GM19238 (cell line): ENCODE measurements around the gene NPW.

Experiments
- DNase-seq: peaks from one replicate; pipeline ENCODE4 v3.0.0; 2011; ENCODE audit warnings: low spot score; ENCODE audit not compliant: insufficient read length

The NPW gene

DNA sequence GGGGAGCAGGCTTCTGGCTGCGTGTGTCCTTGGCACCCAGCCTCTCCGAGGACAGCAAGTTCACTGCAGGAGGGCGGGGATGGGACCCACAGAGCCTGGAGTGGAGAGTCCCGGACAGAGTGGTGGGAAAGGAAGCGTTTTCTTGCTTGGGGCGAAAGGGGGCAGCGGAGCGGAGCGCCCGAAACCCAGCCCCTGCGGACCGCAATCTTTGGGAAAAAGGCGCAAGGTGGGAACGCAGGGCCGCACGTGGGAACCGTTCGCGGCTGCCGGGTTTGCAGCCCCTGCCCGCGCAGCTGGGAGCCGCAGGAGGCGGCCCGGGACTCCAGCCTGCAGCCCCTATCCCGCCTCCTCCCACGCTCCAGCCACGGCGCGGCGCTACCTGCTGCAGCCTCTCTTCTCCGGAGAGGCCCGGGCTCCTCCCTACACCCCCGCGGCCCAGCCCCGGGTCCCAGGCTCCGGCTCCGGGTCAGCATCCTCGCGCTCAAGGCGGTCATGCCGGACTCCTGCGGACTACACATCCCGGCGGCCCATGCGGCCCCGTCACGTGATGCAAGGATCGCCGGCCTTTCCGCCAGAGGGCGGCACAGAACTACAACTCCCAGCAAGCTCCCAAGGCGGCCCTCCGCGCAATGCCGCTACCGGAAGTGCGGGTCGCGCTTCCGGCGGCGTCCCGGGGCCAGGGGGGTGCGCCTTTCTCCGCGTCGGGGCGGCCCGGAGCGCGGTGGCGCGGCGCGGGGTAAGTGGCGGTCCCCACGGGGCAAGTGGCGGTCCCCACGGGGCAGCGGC is 27.9 kb downstream of the NPW start, which contains the start of the genes NTHL1 and TSC2:
Gene NTHL1, minus strand, starts transcription at position 505 of the 786 bp plus-strand sequence. Its CDS starts 11 bp downstream, at position 494.
Gene TSC2, plus strand, starts transcription at position 656 of the 786 bp plus-strand sequence. CDS start 631 bp downstream, outside the sequence.
- DNase-seq = peak; percentile 100

DNA sequence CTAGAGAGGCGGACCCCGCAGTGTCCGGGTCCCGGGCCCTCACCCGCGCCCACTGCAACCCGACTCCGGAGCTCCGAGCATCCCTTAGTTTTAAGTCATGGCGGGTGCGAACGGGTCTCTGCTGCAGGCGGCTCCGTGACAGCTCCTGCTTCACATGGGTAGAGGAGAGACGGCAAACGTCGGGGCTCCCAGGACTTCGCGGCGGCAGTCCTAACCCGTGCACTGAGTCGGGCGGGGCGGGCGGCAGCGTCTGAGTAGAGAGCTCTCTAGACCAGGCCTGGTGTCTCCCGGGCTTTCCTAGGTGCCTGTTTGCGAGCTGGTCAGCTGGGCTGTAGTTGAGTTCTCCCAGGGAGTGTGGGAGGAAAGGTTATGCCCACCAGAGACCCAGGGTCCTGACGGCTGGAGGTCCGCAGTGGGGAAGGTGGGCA is 28.5 kb downstream of the NPW start:
- DNase-seq = no peak

DNA sequence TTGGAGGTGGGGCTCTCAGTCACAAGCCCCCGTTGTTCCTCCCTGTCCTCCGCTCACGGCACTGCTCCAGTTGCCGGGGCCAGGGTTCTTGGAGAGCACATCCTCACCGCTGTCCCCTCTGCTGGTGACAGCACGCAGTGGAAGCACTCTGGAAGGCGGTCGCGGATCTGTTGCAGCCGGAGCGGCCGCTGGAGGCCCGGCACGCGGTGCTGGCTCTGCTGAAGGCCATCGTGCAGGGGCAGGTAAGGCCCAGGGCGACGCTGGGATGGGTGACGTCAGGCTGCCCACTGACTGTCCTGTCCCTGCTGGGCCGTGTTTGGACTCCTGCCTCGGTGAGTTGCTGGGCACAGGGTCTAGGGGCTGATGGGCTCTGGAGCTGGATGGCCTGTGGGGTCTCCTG is 33.6 kb downstream of the NPW start:
- DNase-seq = no peak

DNA sequence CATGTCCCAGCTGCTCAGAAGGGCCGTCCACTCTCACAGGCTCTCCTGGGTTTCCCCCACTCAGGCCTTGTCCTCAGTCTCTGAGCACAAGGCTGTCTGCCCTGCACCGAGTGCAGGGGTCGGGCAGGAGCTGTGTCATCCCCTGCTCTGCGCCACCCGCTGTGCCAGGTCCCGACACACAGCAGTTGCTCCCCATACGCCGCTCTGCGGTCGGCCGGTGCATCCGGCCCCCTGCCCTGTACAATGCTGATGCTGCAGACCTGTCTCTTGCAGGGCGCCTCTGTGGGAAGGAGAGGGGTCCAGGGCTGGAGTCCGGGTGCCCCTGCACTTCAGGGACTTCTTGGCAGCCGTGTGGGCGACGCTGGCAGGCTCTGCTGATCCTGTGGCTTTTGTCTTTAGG is 34.3 kb downstream of the NPW start:
- no peak for DNase-seq

DNA sequence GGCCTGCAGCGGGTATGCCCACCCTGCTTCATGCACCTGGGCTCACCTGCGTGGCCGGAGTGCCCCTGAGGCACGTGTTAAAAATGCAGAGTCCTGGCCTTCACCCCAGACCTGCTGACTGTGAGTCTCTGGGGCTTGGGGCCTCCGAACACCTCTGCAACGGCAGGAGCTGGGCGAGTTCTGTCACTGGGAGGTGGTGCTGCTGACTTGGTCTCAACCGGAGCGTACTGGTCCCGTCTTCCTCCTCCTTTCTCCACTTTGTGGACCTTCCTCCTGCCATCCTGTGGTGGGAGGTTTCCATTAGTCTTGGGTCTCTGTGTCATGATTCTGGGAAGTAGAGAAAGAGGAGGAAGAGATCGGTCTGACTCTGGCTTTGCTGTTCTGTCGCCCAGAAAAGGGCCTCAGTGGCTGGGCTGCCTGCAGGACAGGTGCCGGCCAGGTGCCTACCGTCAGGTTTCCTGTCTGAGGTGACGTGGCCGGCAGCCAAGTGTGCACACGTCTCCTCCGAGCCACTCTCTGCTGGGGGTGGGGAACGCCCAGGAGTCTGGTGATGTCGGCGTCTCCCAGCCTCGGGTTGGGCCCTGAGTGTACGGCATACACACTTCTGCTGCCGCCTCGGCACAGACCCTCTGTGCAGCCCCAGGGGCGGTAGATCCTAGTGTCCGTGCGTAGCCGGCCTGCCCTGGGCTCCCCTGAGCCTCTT is 35.1 kb downstream of the NPW start:
- no peak for DNase-seq

DNA sequence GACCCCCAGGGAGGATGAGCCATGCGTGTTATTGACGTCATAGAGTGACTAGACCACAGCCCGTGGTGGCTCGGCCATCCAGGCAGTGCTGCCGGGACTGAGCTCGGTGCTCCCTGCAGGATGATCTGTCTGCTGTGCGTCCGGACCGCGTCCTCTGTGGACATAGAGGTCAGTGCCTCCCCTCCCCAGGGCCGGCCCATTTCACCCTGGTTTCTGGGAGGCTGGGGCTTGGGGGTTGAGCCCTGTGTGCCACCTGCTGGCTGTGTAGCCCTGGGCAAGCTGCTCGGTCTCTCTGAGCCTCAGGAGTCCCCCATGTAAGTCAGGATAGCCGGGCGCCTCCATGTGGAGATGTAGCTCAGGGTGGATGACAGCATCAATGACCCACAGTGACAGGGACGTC is 36.5 kb downstream of the NPW start:
- no peak for DNase-seq

DNA sequence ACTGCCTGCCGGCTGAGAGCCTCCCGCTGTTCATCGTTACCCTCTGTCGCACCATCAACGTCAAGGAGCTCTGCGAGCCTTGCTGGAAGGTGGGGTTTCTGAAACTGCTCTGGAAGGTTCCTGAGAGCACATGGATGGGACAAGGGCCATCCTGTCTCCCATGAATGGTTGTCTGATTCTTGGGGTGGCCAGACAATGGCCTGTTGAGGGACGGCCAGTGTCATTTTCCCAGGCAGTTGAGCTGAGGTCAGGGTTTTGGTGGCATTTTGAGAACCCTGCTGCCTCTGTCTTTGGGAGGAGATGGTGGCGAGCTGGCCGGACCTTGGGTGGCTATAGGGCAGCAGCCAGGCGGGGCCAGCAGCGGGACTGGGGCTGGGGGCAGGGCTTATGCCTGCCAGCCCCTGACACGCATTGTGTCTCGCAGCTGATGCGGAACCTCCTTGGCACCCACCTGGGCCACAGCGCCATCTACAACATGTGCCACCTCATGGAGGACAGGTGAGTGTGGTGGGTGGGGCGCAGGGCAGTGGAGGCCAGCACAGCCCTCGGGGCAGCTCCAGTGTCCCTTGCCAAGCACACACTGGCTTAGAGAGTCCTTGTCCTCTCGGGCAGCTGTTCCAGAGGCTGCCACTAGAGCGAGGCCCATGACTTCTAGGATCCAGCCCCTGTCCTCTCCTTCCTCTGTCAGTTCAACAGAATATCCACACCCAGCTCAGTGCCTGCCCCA is 37.3 kb downstream of the NPW start:
- no peak for DNase-seq

DNA sequence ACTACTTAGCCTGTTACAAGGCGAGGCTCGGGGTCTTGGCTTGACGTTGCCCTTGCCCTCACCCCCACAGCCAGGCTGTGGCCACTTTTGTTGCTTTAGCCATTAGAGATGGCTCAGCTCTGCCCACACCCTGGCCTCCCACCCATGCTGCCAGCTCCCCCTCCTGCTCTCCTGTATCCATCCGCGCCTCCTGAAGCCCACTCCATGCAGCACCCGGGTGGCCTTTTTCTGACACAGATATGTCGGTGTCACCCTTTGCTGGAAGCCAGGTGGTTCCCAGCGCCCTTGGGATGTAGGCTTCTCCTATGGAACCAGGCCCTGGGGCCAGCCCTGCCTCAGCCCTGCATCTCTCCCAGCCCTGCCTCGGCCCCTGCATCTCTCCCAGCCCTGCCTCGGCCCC is 37.9 kb downstream of the NPW start:
- no peak for DNase-seq

DNA sequence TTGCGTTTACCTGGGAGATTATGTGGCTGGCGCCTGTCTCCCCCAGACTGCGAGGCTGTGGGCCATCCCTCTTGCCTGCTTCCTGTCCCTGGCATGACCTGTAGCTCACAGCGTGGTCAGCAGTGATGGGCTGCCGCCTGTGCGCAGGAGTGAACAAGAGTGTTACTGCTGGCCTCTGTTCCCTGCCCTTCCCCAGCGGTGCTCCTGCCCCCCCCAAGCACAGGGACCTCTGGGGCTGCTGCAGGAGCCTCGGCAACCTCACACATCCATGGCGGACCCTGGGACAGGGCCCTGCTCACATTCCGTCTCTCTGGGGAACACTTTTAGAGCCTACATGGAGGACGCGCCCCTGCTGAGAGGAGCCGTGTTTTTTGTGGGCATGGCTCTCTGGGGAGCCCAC is 38.8 kb downstream of the NPW start:
- no peak for DNase-seq

DNA sequence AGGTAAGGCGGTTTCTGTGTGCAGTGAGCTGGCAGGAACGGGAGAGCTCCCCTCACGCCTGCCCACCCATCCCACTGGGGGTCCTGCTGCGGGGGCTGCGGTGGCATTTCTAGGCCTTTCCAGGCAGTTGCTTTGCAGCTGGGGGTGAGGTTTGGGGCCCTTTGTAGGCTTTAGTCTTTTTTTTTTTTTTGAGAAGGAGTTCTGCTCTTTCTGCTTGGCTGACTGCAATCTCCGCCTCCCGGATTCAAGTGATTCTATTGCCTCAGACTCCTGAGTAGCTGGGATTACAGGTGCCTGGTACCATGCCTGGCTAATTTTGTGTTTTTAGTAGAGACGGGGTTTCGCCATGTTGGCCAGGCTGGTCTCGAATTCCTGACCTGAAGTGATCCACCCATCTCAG is 39.3 kb downstream of the NPW start:
- no peak for DNase-seq

DNA sequence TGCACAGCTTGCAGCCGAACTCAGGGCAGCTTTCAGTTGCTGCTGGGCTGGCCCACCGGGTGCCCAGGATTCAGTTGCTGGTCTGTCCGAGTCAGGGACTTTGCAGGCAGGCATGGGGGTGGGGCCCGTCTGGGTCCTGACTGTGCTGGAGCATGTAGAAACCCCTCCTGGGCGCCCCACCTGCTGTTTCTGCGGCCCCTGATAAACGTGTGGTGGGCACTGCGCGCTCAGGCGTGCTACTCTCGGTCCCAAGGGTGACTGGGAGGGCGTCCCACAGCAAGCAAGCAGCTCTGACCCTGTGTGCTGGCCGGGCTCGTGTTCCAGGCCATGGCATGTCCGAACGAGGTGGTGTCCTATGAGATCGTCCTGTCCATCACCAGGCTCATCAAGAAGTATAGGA is 40.8 kb downstream of the NPW start:
- no peak for DNase-seq

DNA sequence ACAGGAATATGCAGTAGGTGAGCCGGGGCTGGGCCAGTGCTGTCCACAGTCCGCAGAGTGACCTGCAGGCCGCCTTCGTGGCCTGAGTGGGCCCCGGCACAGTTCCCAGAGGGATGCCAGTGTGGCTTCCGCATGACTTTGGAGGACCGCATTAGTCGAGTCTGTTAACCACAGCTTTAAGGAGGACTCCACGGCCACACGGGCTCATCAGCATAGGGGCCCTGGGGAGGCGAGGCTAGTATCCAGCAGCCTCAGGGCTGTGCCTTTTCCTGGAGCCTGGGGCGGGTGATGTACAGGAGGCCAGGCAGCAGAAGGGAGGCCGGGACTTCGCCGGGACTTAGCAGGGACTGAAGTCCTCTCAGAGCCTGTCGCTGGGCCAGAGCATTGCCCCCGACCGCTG is 41.4 kb downstream of the NPW start:
- DNase-seq = no peak

DNA sequence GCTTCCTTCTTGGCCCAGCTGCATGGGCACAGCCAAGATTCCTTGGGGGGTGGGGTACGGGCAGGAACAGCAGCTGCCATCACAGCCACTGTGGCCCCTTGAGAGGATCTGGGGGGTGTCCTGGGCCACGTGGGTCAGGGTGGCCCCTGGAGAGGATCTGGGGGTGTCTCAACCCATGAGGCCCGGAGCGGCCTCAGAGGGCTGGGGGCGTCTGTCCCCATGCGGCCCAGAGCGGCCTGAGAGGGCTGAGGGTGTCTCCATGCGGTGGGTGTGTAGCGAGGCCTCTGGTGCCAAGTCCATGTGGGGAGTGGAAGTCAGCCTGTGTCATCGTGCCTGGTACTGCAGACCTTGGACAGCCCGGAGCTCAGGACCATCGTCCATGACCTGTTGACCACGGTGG is 41.9 kb downstream of the NPW start:
- DNase-seq = no peak

DNA sequence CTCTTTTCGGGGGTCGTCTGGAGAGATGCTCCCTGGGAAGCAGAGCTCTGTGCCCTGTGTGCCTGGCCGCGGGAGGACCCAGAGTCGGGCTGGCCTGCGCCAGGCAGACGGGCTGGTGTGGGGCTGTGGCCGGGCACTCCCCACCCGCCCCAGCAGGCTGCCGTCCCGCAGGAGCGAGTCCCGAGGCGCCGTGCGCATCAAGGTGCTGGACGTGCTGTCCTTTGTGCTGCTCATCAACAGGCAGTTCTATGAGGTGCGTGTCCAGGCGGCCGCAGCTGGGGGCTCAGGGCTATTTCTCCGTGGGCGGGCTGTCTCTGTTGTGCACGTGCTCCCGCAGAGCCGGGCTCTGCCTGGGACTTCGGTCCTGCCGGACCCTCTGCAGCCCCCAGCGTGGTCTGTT is 43.2 kb downstream of the NPW start:
- DNase-seq = no peak

DNA sequence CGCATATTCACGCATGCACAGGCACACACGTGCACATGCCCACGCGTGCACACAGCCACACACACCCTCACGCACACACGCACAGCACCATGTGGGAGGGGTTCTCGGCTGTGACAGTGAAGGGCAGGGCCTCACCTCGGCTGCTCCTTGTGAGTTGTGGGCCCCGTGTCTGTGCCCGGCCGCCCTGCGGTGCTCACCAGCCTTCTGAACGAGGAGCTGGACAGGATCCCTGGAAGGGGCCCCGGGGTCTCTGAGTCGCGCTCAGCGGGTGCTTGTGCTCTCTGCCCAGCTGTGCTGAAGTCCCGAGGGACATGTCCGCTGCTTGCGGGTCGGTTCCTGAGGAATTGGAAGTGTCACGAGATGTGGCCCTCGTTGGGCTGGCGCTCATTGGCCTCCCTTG is 44.3 kb downstream of the NPW start:
- no peak for DNase-seq

DNA sequence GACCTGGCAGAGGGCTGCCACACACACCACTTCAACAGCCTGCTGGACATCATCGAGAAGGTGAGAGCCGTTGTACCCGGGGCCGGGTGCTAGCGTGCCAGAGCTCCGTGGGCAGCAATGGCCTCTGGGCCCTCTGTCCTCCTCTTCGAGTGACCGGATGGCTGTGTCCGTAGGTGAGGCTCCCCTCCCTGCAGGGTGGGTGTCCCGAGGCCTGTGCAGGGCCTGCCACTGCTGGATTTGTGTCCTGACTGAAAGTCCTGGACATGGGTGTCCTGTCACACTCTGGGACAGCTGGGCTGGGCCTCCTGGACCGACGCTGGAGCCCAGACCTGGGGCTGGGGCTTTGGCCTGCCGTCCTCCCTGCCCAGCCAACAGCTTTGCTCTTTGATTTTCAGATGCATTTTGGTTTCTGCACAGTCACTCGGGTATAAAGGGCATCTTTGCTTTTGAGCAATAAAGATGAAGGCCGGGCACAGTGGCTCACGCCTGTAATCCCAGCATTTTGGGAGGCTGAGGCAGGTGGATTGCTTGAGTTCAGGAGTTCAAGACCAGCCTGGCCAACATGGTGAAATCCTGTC is 44.9 kb downstream of the NPW start:
- DNase-seq = no peak

DNA sequence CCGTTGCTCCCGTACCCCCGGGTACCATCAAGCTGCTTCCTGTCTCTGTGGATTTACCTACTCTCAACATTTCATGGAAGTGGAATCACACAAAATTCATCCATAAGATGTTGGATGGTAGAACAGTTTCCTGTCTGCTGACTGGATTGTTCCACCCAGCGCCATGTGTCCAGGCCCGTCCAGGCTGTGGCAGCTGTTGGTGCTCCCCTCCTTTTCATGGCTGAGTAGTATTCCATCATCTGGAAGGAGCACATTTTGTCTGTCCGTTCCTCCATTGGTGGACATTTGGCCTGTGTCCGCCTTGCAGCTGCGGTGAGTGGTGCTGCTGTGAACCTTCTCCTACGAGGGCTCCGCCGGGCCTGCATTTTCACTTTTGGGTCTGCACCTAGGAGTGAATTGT is 46.6 kb downstream of the NPW start:
- no peak for DNase-seq
